Fibroblast of lung (primary cell): ENCODE results near the gene ZBTB9.

Experiments
- CTCF ChIP-seq, 2 donors: IDR thresholded peaks in 1 of 2; conservative IDR thresholded peaks in 1 of 2; 1 replicate in 1 of 2; 2 replicates in 1 of 2; pipeline ENCODE4 v1.5.1; 2011 to 2012; ENCODE audit warnings: low read length in 2 of 2, control low read depth in 1 of 2, inconsistent platforms in 1 of 2, low read depth in 1 of 2, mild to moderate bottlenecking in 1 of 2
- EZH2 ChIP-seq: IDR thresholded peaks from 2 replicates; pipeline ENCODE4 v1.5.1; 2012; ENCODE audit warnings: low read length, control low read depth, mild to moderate bottlenecking; ENCODE audit errors: missing control alignments

- TF ChIP-seq CTCF (conservative IDR thresholded peaks at IDR 0.05 in 1 of 2, IDR thresholded peaks at IDR 0.05 in 1 of 2; ENCODE audit: low read depth in 1 of 2, low read length in 2 of 2): no peak
- TF ChIP-seq EZH2: no peak
Observed at GRCh38 chr6:33418690-33419291, 35.6 kb upstream of the ZBTB9 start.
